AG10803 (cell line): ENCODE results near the gene BEND7.
A peak's percentile ranks its signal among the peaks of the same experiment; 100 is the strongest.

Source experiments
- DNase-seq: peaks from one replicate; pipeline ENCODE4 v3.0.0; 2010; ENCODE audit warnings: low read depth
- H3K4me3 ChIP-seq: 2 replicates; pipeline ENCODE4 v1.5.1; 2011; ENCODE audit warnings: mild to moderate bottlenecking, low read length, control low read depth
- CTCF ChIP-seq: conservative IDR thresholded peaks from 2 replicates; pipeline ENCODE4 v1.5.1; 2011; ENCODE audit warnings: mild to moderate bottlenecking, low read length, control low read depth, inconsistent platforms

BEND7 gene, protein sequence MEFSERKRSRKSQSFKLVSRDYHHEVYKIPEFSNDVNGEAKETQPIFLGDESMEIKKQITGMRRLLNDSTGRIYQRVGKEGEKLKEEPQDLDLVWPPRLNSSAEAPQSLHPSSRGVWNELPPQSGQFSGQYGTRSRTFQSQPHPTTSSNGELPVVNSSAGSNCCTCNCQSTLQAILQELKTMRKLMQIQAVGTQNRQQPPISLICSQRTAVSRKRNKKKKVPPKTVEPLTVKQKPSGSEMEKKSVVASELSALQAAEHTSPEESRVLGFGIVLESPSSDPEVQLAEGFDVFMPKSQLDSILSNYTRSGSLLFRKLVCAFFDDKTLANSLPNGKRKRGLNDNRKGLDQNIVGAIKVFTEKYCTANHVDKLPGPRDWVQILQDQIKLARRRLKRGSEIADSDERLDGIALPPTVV

GRCh38 chr10:13528875-13529713, at the start of gene BEND7:
Gene BEND7, minus strand, starts transcription at chr10:13529014. Its CDS starts 481 bp downstream, at chr10:13528533.
- peak within 1 kb of the TSS; percentile 62 for H3K4me3 ChIP-seq
- peak; percentile 12 for DNase-seq
- no peak for TF ChIP-seq CTCF

- H3K4me3 ChIP-seq, result no peak overlapping the region
- no peak for TF ChIP-seq CTCF
- DNase-seq, result no peak
Measured at GRCh38 chr10:13573960-13574359, 45.1 kb upstream of the BEND7 start.

DNA sequence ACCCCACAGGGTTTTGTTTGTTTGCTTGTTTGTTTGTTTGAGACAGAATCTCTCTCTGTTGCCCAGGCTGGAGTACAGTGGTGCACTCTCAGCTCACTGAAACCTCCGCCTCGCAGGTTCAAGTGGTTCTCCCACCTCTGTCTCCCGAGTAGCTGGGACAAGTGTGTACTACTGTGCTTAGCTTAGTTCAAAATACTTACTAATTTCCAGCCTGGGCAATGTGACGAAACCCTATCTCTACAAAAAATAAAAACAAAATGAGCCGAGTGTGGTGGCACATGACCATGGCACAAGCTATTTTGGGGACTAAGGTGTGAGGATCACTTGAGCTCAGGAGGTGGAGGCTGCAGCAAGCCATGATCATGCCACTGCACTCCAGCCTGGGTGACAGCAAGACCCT, 42.7 kb upstream of the BEND7 start:
- TF ChIP-seq CTCF, result no peak
- no peak for DNase-seq

DNA sequence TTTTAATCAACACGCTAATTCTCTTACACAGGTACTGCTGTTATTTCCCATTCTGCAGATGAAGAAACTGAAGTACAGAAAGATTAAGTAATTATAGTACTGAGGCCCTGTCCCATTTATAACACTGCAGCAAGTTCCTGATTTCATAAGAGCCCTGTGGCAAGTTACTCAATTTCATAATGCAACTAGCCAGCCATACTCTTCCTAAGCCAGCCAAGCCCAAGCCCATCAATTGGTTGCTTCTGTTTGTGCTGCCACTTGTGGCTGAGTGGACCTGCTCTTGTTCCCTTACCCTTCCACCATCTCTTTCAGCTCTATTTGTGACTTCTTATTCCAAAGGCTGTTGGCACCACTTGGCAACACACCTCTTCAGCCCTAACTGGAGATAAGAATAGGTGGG, 38.2 kb upstream of the BEND7 start:
- TF ChIP-seq CTCF, result no peak
- peak; percentile 25 for DNase-seq
- no peak overlapping the region for H3K4me3 ChIP-seq

More for the DNA sequence above, 42.7 kb upstream of the BEND7 start:
- H3K4me3 ChIP-seq, result no peak overlapping the region

DNA sequence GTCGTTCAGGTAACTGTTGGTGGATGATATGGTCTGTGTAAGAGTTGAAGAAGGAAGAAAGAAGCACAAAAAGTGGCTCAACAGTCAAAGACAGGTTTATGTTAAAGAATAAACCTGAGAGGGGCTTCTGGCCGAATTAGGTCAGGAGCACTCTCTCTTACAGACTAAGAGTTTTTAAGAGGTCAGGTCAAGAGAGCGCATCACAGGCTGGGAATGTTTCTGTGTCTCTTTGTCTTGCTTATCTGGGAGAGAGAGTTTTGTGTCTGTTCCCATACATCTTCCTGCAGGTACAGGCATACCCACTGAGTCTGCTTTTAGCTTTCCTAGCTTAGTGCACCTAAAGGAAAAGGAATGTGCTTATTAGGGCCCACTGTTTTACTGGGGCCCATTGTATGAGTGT, 35.8 kb upstream of the BEND7 start:
- no peak for DNase-seq
- no peak overlapping the region for H3K4me3 ChIP-seq
- no peak for TF ChIP-seq CTCF

DNA sequence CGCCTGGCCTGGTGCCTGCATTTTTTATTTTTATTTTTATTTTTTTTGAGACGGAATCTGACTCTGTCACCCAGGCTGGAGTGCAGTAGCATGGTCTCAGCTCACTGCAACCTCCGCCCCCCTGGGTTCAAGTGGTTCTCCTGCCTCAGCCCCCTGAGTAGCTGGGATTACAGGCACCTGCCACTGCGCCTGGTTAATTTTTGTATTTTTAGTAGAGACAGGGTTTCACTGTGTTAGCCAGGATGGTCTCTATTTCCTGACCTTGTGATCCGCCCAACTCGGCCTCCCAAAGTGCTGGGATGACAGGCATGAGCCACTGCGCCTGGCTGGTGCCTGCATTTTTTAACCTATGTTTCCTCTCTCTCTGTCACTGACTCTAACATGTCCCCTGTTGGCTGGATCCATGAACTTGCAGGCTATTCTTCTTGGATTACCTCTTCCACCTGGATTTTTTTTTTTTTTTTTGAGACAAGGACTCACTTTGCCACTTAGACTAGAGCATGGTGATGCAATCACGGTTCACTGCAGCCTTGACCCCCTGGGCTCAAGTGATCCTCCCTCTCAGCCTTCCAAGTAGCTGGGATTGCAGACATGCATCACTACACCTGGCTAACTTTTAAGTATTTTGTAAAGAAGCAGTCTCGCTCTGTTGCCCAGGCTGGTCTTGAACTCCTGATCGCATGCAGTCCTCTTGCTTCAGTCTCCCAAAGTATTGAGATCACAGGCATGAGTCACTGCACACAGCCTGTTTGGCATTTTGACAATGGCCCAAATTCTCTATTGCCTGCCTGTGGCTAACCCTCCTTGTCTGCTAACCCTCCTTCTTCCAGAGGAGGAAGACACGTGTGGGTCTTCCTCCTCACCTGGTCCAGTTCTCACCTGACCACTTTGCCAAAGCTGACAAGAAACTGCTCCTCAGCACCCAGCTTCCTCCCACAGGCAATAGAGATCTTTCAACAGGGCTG, 34.9 kb upstream of the BEND7 start:
- peak; percentile 7 for DNase-seq
- TF ChIP-seq CTCF, result no peak
- H3K4me3 ChIP-seq, result no peak overlapping the region
